Effector memory CD8-positive, alpha-beta T cell (primary cell): ENCODE results near the gene FRMPD2.

ENCODE experiments used
- ATAC-seq: fragments of 150-1000 bp; cut with Tn5 transposase; replicated peaks from 2 replicates; pipeline ENCODE4 v1.10.0; 2021; ENCODE audit warnings: mild to moderate bottlenecking, moderate library complexity
- DNase-seq, 3 experiments: peaks; one replicate each; pipeline ENCODE4 v3.0.0; 2021
- H3K27ac Mint-ChIP-seq, 2 donors: one replicate each; pipeline ENCODE4 v1.8.0; 2022; ENCODE audit warnings: mild to moderate bottlenecking in 2 of 2, mixed read lengths in 2 of 2, moderate library complexity in 2 of 2
- H3K27me3 Mint-ChIP-seq, 2 donors: one replicate each; pipeline ENCODE4 v1.8.0; 2022; ENCODE audit warnings: mixed read lengths in 2 of 2
- H3K36me3 Mint-ChIP-seq: one replicate; pipeline ENCODE4 v1.8.0; 2022; ENCODE audit warnings: mild to moderate bottlenecking, moderate library complexity, mixed read lengths; ENCODE audit not compliant: insufficient read depth
- H3K4me1 Mint-ChIP-seq, 2 donors: one replicate each; pipeline ENCODE4 v1.8.0; 2022; ENCODE audit warnings: low read depth in 2 of 2, mixed read lengths in 2 of 2
- H3K4me3 Mint-ChIP-seq, 2 donors: one replicate each; pipeline ENCODE4 v1.8.0; 2022; ENCODE audit warnings: mild to moderate bottlenecking in 2 of 2, mixed read lengths in 2 of 2, moderate library complexity in 2 of 2
- H3K9me3 Mint-ChIP-seq, 2 donors: one replicate each; pipeline ENCODE4 v1.8.0; 2022; ENCODE audit warnings: mixed read lengths in 2 of 2

Gene FRMPD2

DNA sequence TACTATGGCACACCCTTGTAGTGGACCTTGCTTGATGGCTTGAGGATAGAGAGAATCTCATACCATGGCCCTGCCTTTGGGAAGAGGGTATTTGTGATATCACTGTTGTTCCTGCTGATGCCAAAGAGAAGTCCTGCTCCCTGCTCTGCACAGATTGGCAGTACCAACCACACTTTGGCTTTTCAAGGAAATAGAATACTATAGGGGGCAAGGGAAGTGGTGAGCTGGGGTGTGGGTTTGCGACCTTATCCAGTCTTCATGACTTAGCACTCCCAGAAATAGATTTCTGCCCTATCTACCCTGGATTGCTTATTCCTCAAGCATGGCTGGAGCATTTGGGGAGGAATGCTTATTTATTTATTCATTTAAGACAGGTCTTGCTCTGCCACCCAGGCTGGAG, 25.2 kb upstream of the FRMPD2 start:
- no peak overlapping the region for H3K27ac Mint-ChIP-seq
- no peak for ATAC-seq
- peaks cover 0 to 6% of the 10 kb centered on the region in 2 donors for H3K27me3 Mint-ChIP-seq

GRCh38 chr10:48299066-48299465, 24.6 kb upstream of the FRMPD2 start:
- Mint-ChIP-seq H3K27me3 (peaks cover 0 to 6% of the 10 kb centered on the region in 2 donors), H3K27ac (no peak overlapping the region), H3K9me3 (no peaks in the 10 kb centered on the region), H3K4me1 (no peaks in the 10 kb centered on the region), H3K4me3 (no peak overlapping the region), H3K36me3 (no peaks in the 10 kb centered on the region)
- DNase-seq: no peak
- no peak for ATAC-seq

More for the DNA sequence above, 25.2 kb upstream of the FRMPD2 start:
- no peak for DNase-seq
- Mint-ChIP-seq H3K4me3 (no peak overlapping the region), H3K9me3 (no peaks in the 10 kb centered on the region), H3K36me3 (no peaks in the 10 kb centered on the region), H3K4me1 (no peaks in the 10 kb centered on the region)

DNA sequence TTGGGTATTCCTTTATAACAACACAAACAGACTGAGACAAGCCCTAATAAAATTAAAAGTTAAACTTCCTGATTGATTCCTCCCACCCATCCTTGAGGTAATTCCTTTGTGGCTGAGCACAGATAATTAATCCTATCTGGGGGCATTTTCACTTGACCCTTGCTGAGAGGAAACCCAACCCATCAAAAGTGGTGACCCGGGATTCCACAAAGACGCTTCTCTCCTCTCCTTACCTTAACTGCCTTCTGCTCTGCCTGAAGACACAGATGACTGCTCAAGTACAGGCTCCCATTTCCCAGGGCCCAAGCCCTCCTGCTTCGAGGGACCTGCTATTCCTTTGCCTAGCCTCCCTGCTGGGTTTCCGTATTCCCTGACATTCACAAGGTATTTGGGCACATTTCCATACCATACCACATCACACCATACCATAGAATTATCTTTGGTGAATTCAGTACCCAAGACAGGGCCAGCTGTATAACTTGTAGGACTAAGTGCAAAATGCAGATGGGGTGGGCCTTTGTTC, 22.1 kb upstream of the FRMPD2 start:
- Mint-ChIP-seq H3K9me3 (no peaks in the 10 kb centered on the region), H3K27ac (no peak overlapping the region), H3K36me3 (peaks cover 5% of the 10 kb centered on the region)

DNA sequence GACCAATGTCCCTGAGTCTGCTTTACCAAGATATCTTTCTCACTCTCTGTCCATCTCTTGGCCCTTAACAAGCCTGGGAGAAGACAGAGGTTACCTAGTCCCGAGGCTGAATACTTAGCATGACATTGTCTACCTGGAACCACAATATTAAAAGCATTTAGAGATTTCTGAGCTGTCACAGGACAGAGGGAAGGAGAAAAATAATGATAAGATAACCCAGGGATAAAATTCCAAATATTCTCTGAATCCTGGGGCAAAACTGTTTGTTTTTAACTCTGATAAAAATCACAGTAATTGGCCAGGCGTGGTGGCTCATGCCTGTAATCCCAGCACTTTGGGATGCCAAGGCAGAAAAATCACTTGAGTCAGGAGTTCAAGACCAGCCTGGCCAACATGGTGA, 19.9 kb upstream of the FRMPD2 start:
- ATAC-seq (no peak), DNase-seq (no peak)
- H3K4me1 Mint-ChIP-seq: peaks cover 3 to 6% of the 10 kb centered on the region in 2 donors
- peaks cover 0 to 6% of the 10 kb centered on the region in 2 donors for H3K27me3 Mint-ChIP-seq
- H3K36me3 Mint-ChIP-seq: peaks cover 5% of the 10 kb centered on the region
- no peak overlapping the region for H3K4me3 Mint-ChIP-seq
- H3K9me3 Mint-ChIP-seq: no peaks in the 10 kb centered on the region
- H3K27ac Mint-ChIP-seq: no peak overlapping the region

More for the DNA sequence above, 22.1 kb upstream of the FRMPD2 start:
- no peak for ATAC-seq
- no peak overlapping the region for H3K4me3 Mint-ChIP-seq
- no peaks in the 10 kb centered on the region for H3K4me1 Mint-ChIP-seq
- no peak for DNase-seq
- H3K27me3 Mint-ChIP-seq: peaks cover 0 to 6% of the 10 kb centered on the region in 2 donors

DNA sequence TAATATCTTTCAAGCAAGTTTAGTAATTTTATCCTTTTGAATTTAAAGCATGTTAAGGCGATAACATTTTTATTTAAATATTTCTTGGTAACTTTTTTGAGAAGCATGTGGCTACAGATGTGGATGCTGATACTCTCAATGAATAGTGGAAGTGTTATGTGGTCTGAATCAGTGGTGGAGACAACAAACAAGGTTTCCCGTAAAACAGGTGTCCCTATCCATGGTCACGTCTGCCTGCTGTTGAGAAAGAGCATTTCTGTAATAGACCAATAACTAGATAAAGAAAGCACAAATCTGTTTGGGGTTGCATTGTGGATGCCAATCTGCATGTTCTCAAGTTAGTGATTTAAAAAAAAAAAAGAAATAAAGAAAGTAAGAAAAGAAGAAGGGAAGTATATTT, 18.1 kb upstream of the FRMPD2 start:
- H3K4me3 Mint-ChIP-seq: no peak overlapping the region
- H3K27me3 Mint-ChIP-seq: peaks cover 0 to 6% of the 10 kb centered on the region in 2 donors
- peak overlapping the region in 1 of 2 donors; percentile 23 for H3K27ac Mint-ChIP-seq
- peaks cover 5% of the 10 kb centered on the region for H3K36me3 Mint-ChIP-seq
- ATAC-seq (no peak), DNase-seq (no peak)
- no peaks in the 10 kb centered on the region for H3K9me3 Mint-ChIP-seq
- peaks cover 6 to 8% of the 10 kb centered on the region in 2 donors for H3K4me1 Mint-ChIP-seq

GRCh38 chr10:48291190-48291589, 16.7 kb upstream of the FRMPD2 start:
- Mint-ChIP-seq H3K36me3 (peaks cover 5% of the 10 kb centered on the region), H3K27me3 (peaks cover 8 to 9% of the 10 kb centered on the region in 2 donors), H3K27ac (no peak overlapping the region), H3K4me3 (no peak overlapping the region), H3K4me1 (peaks cover 6 to 8% of the 10 kb centered on the region in 2 donors), H3K9me3 (no peaks in the 10 kb centered on the region)
- ATAC-seq (no peak), DNase-seq (no peak)

- H3K27ac Mint-ChIP-seq: no peak overlapping the region
- ATAC-seq (no peak), DNase-seq (no peak)
- peaks cover 6 to 8% of the 10 kb centered on the region in 2 donors for H3K4me1 Mint-ChIP-seq
- H3K27me3 Mint-ChIP-seq: peaks cover 14 to 18% of the 10 kb centered on the region in 2 donors
- H3K9me3 Mint-ChIP-seq: no peaks in the 10 kb centered on the region
- no peak overlapping the region for H3K4me3 Mint-ChIP-seq
- peaks cover 5% of the 10 kb centered on the region for H3K36me3 Mint-ChIP-seq
Observed at GRCh38 chr10:48290286-48290685, 15.8 kb upstream of the FRMPD2 start.

DNA sequence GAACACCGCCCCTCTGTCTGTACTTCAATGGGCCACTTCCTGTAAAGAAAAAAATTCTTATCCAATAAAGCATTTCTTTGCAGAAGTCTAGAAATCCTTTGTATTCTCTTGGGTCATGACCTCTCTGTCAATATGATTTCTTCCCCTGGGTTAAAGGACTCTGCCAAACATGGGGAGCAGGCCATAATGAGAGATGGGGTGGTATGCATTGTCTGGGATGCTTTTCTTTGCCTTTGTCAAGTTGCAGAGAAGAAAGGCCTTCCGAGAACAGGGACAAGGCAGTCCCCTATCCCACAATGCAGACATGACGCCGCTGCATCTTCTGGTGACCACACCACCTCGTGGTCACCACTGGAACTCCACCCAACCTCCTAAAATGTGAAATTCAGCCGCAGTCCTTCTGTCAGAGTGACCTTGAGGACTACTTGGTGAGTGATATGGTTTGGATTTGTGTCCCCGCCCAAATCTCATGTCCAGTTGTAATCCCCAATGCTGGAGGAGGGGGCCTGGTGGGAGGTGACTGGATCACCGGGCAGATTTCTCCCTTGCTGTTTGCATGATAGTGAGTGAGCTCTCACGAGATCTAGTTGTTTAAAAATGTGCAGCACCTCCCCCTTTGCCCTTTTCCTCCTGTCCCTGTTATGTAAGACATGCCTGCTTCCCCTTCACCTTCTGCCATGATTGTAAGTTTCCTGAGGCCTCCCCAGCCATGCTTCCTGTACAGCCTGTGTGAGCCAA, 15.2 kb upstream of the FRMPD2 start:
- Mint-ChIP-seq H3K36me3 (peaks cover 5% of the 10 kb centered on the region), H3K27ac (no peak overlapping the region), H3K27me3 (peaks cover 20 to 24% of the 10 kb centered on the region in 2 donors), H3K4me3 (no peak overlapping the region), H3K4me1 (peaks cover 6 to 8% of the 10 kb centered on the region in 2 donors), H3K9me3 (no peaks in the 10 kb centered on the region)
- peak; percentile 21 to 37 (median 36) for DNase-seq
- ATAC-seq: peak; percentile 65

GRCh38 chr10:48288661-48289060, 14.2 kb upstream of the FRMPD2 start:
- no peak for ATAC-seq
- no peak for DNase-seq
- Mint-ChIP-seq H3K27ac (no peak overlapping the region), H3K9me3 (peaks cover 2 to 6% of the 10 kb centered on the region in 2 donors), H3K36me3 (peaks cover 5% of the 10 kb centered on the region), H3K27me3 (peaks cover 30 to 31% of the 10 kb centered on the region in 2 donors), H3K4me3 (no peak overlapping the region), H3K4me1 (peaks cover 6 to 8% of the 10 kb centered on the region in 2 donors)

- ATAC-seq: no peak
- Mint-ChIP-seq H3K4me3 (no peak overlapping the region), H3K4me1 (peaks cover 6 to 8% of the 10 kb centered on the region in 2 donors), H3K36me3 (no peaks in the 10 kb centered on the region), H3K9me3 (peaks cover 2 to 10% of the 10 kb centered on the region in 2 donors), H3K27me3 (peaks cover 33 to 36% of the 10 kb centered on the region in 2 donors), H3K27ac (no peak overlapping the region)
- no peak for DNase-seq
Observed at GRCh38 chr10:48287417-48288391, 13.2 kb upstream of the FRMPD2 start.

- ATAC-seq (no peak), DNase-seq (no peak)
- Mint-ChIP-seq H3K4me1 (peaks cover 6 to 8% of the 10 kb centered on the region in 2 donors), H3K36me3 (no peaks in the 10 kb centered on the region), H3K27me3 (peaks cover 37 to 40% of the 10 kb centered on the region in 2 donors), H3K4me3 (no peak overlapping the region), H3K27ac (no peak overlapping the region), H3K9me3 (peaks cover 2 to 12% of the 10 kb centered on the region in 2 donors)
Observed at GRCh38 chr10:48286356-48286755, 11.9 kb upstream of the FRMPD2 start.

- peaks cover 5 to 16% of the 10 kb centered on the region in 2 donors for H3K9me3 Mint-ChIP-seq
- peaks cover 6 to 8% of the 10 kb centered on the region in 2 donors for H3K4me1 Mint-ChIP-seq
- H3K27ac Mint-ChIP-seq: no peak overlapping the region
- H3K27me3 Mint-ChIP-seq: peaks cover 42 to 47% of the 10 kb centered on the region in 2 donors
- H3K36me3 Mint-ChIP-seq: no peaks in the 10 kb centered on the region
- no peak for DNase-seq
- no peak overlapping the region for H3K4me3 Mint-ChIP-seq
- no peak for ATAC-seq
Observed at GRCh38 chr10:48285710-48286109, 11.2 kb upstream of the FRMPD2 start.

GRCh38 chr10:48284811-48285210, 10.3 kb upstream of the FRMPD2 start:
- H3K9me3 Mint-ChIP-seq: peaks cover 5 to 16% of the 10 kb centered on the region in 2 donors

More at GRCh38 chr10:48284811-48285210, 10.3 kb upstream of the FRMPD2 start:
- peaks cover 47 to 56% of the 10 kb centered on the region in 2 donors for H3K27me3 Mint-ChIP-seq
- ATAC-seq (no peak), DNase-seq (no peak)
- H3K36me3 Mint-ChIP-seq: no peaks in the 10 kb centered on the region
- H3K4me3 Mint-ChIP-seq: no peak overlapping the region
- no peak overlapping the region for H3K27ac Mint-ChIP-seq
- H3K4me1 Mint-ChIP-seq: peaks cover 4 to 5% of the 10 kb centered on the region in 2 donors
